Activated effector memory CD4-positive, alpha-beta T cell treated with anti-CD3 and anti-CD28 coated beads, Interleukin-2, amount 50 U/mL, for 16 hours (primary cell): ENCODE results near the gene DEPDC5.

Experiments used
- DNase-seq: peaks from one replicate; pipeline ENCODE4 v3.0.0-alpha.2; 2020

DEPDC5 gene

GRCh38 chr22:31898926-31899325 lies 145.1 kb downstream of the DEPDC5 start:
- no peak for DNase-seq

- no peak for DNase-seq
Observed at GRCh38 chr22:31899669-31900068, 145.8 kb downstream of the DEPDC5 start.

GRCh38 chr22:31901388-31902137 lies 147.7 kb downstream of the DEPDC5 start:
- no peak for DNase-seq

- DNase-seq: no peak
Observed at GRCh38 chr22:31904651-31905050, 150.8 kb downstream of the DEPDC5 start.

- DNase-seq: no peak
Observed at GRCh38 chr22:31905356-31905755, 151.5 kb downstream of the DEPDC5 start.

- no peak for DNase-seq
Observed at GRCh38 chr22:31906086-31906485, 152.3 kb downstream of the DEPDC5 start.

- no peak for DNase-seq
Observed at GRCh38 chr22:31906569-31906968, 152.8 kb downstream of the DEPDC5 start.

- no peak for DNase-seq
Observed at GRCh38 chr22:31909977-31910376, 156.2 kb downstream of the DEPDC5 start.

GRCh38 chr22:31911565-31912406 lies 158.0 kb downstream of the DEPDC5 start:
- DNase-seq: no peak

GRCh38 chr22:31912407-31912743 lies 158.6 kb downstream of the DEPDC5 start:
- DNase-seq: no peak

GRCh38 chr22:31915586-31915985 lies 161.8 kb downstream of the DEPDC5 start:
- no peak for DNase-seq

GRCh38 chr22:31917227-31917921 lies 163.6 kb downstream of the DEPDC5 start:
- DNase-seq: no peak

GRCh38 chr22:31919730-31920129 lies 165.9 kb downstream of the DEPDC5 start:
- no peak for DNase-seq

GRCh38 chr22:31920306-31920705 lies 166.5 kb downstream of the DEPDC5 start:
- no peak for DNase-seq

GRCh38 chr22:31921106-31921505 lies 167.3 kb downstream of the DEPDC5 start:
- DNase-seq: no peak

GRCh38 chr22:31922534-31922933 lies 168.7 kb downstream of the DEPDC5 start:
- DNase-seq: no peak

- DNase-seq: no peak
Observed at GRCh38 chr22:31923136-31923535, 169.3 kb downstream of the DEPDC5 start.

GRCh38 chr22:31923747-31924146 lies 169.9 kb downstream of the DEPDC5 start:
- no peak for DNase-seq

- no peak for DNase-seq
Observed at GRCh38 chr22:31925056-31925455, 171.2 kb downstream of the DEPDC5 start.

GRCh38 chr22:31926024-31926423 lies 172.2 kb downstream of the DEPDC5 start:
- no peak for DNase-seq

GRCh38 chr22:31926969-31927368 lies 173.2 kb downstream of the DEPDC5 start:
- no peak for DNase-seq

- no peak for DNase-seq
Observed at GRCh38 chr22:31927562-31927961, 173.7 kb downstream of the DEPDC5 start.

- no peak for DNase-seq
Observed at GRCh38 chr22:31929167-31929930, 175.5 kb downstream of the DEPDC5 start.
